Measurements from ENCODE around the gene BABAM2.

The BABAM2 gene

GRCh38 chr2:27890146-27890923, at the start of gene BABAM2, which contains the start of gene RBKS:
BABAM2 (plus strand) TSS chr2:27890729; CDS start chr2:27894557, 3,828 bp downstream.
RBKS (minus strand) TSS chr2:27890387; CDS start chr2:27890345, 42 bp downstream.
- Histone ChIP-seq H3K27me3 (ENCODE audit: control insufficient read depth, insufficient read depth, low read length) (no peaks in the 10 kb centered on the region), H3K9ac (ENCODE audit: low read length) (peak within 1 kb of the TSS; percentile 96), H3K9me3 (ENCODE audit: control insufficient read depth, insufficient read depth, low read depth, low read length) (no peaks in the 10 kb centered on the region), H3K4me1 (ENCODE audit: control insufficient read depth, insufficient read depth, low read length) (no peaks in the 10 kb centered on the region), H3K27ac (ENCODE audit: low read depth, low read length) (peak within 1 kb of the TSS; percentile 86; the same call in 1 of the 2 replicates), H3K4me3 (ENCODE audit: low read depth, low read length) (peak within 1 kb of the TSS; percentile 85), H3K36me3 (ENCODE audit: control insufficient read depth, insufficient read depth, low read length) (no peaks in the 10 kb centered on the region)

GRCh38 chr2:27842894-27843293, 47.6 kb upstream of the BABAM2 start:
- Histone ChIP-seq H3K4me1 (ENCODE audit: control insufficient read depth, insufficient read depth, low read length) (no peaks in the 10 kb centered on the region), H3K27me3 (ENCODE audit: control insufficient read depth, insufficient read depth, low read length) (no peaks in the 10 kb centered on the region), H3K27ac (ENCODE audit: low read depth, low read length) (no peak overlapping the region), H3K36me3 (ENCODE audit: control insufficient read depth, insufficient read depth, low read length) (no peaks in the 10 kb centered on the region), H3K9me3 (ENCODE audit: control insufficient read depth, insufficient read depth, low read depth, low read length) (no peaks in the 10 kb centered on the region), H3K4me3 (ENCODE audit: low read depth, low read length) (no peak overlapping the region), H3K9ac (ENCODE audit: low read length) (no peak overlapping the region)

- Histone ChIP-seq H3K27ac (ENCODE audit: low read depth, low read length) (no peak overlapping the region), H3K4me1 (ENCODE audit: control insufficient read depth, insufficient read depth, low read length) (no peaks in the 10 kb centered on the region)
These were observed 46.5 kb upstream of the BABAM2 start for GRCh38 chr2:27843992-27844391.

GRCh38 chr2:27844821-27845255, 45.7 kb upstream of the BABAM2 start:
- H3K27me3 ChIP-seq (ENCODE audit: control insufficient read depth, insufficient read depth, low read length), result no peaks in the 10 kb centered on the region

More at GRCh38 chr2:27843992-27844391, 46.5 kb upstream of the BABAM2 start:
- no peak overlapping the region for H3K9ac ChIP-seq (ENCODE audit: low read length)
- H3K36me3 ChIP-seq (ENCODE audit: control insufficient read depth, insufficient read depth, low read length), result no peaks in the 10 kb centered on the region
- H3K27me3 ChIP-seq (ENCODE audit: control insufficient read depth, insufficient read depth, low read length), result no peaks in the 10 kb centered on the region
- no peaks in the 10 kb centered on the region for H3K9me3 ChIP-seq (ENCODE audit: control insufficient read depth, insufficient read depth, low read depth, low read length)
- no peak overlapping the region for H3K4me3 ChIP-seq (ENCODE audit: low read depth, low read length)

GRCh38 chr2:27847333-27847732, 43.2 kb upstream of the BABAM2 start:
- no peaks in the 10 kb centered on the region for H3K36me3 ChIP-seq (ENCODE audit: control insufficient read depth, insufficient read depth, low read length)
- no peaks in the 10 kb centered on the region for H3K27me3 ChIP-seq (ENCODE audit: control insufficient read depth, insufficient read depth, low read length)
- H3K9me3 ChIP-seq (ENCODE audit: control insufficient read depth, insufficient read depth, low read depth, low read length), result no peaks in the 10 kb centered on the region
- H3K9ac ChIP-seq (ENCODE audit: low read length), result no peak overlapping the region
- no peak overlapping the region for H3K27ac ChIP-seq (ENCODE audit: low read depth, low read length)
- H3K4me3 ChIP-seq (ENCODE audit: low read depth, low read length), result no peak overlapping the region
- H3K4me1 ChIP-seq (ENCODE audit: control insufficient read depth, insufficient read depth, low read length), result no peaks in the 10 kb centered on the region

More at GRCh38 chr2:27844821-27845255, 45.7 kb upstream of the BABAM2 start:
- Histone ChIP-seq H3K36me3 (ENCODE audit: control insufficient read depth, insufficient read depth, low read length) (no peaks in the 10 kb centered on the region), H3K9ac (ENCODE audit: low read length) (no peak overlapping the region), H3K4me3 (ENCODE audit: low read depth, low read length) (no peak overlapping the region), H3K27ac (ENCODE audit: low read depth, low read length) (no peak overlapping the region), H3K9me3 (ENCODE audit: control insufficient read depth, insufficient read depth, low read depth, low read length) (no peaks in the 10 kb centered on the region), H3K4me1 (ENCODE audit: control insufficient read depth, insufficient read depth, low read length) (no peaks in the 10 kb centered on the region)

- Histone ChIP-seq H3K4me3 (ENCODE audit: low read depth, low read length) (no peak overlapping the region), H3K4me1 (ENCODE audit: control insufficient read depth, insufficient read depth, low read length) (no peaks in the 10 kb centered on the region), H3K36me3 (ENCODE audit: control insufficient read depth, insufficient read depth, low read length) (no peaks in the 10 kb centered on the region), H3K27me3 (ENCODE audit: control insufficient read depth, insufficient read depth, low read length) (no peaks in the 10 kb centered on the region), H3K27ac (ENCODE audit: low read depth, low read length) (no peak overlapping the region), H3K9me3 (ENCODE audit: control insufficient read depth, insufficient read depth, low read depth, low read length) (no peaks in the 10 kb centered on the region), H3K9ac (ENCODE audit: low read length) (no peak overlapping the region)
These were observed 40.8 kb upstream of the BABAM2 start for GRCh38 chr2:27849558-27850205.

GRCh38 chr2:27852691-27853090, 37.8 kb upstream of the BABAM2 start:
- H3K4me1 ChIP-seq (ENCODE audit: control insufficient read depth, insufficient read depth, low read length), result no peaks in the 10 kb centered on the region
- peaks cover 5% of the 10 kb centered on the region; the same call in 1 of the 2 replicates for H3K9me3 ChIP-seq (ENCODE audit: control insufficient read depth, insufficient read depth, low read depth, low read length)
- H3K4me3 ChIP-seq (ENCODE audit: low read depth, low read length), result no peak overlapping the region
- H3K9ac ChIP-seq (ENCODE audit: low read length), result no peak overlapping the region
- no peak overlapping the region for H3K27ac ChIP-seq (ENCODE audit: low read depth, low read length)
- H3K36me3 ChIP-seq (ENCODE audit: control insufficient read depth, insufficient read depth, low read length), result no peaks in the 10 kb centered on the region
- no peaks in the 10 kb centered on the region for H3K27me3 ChIP-seq (ENCODE audit: control insufficient read depth, insufficient read depth, low read length)

- H3K27me3 ChIP-seq (ENCODE audit: control insufficient read depth, insufficient read depth, low read length), result no peaks in the 10 kb centered on the region
- H3K4me1 ChIP-seq (ENCODE audit: control insufficient read depth, insufficient read depth, low read length), result no peaks in the 10 kb centered on the region
- H3K4me3 ChIP-seq (ENCODE audit: low read depth, low read length), result no peak overlapping the region
- H3K9ac ChIP-seq (ENCODE audit: low read length), result no peak overlapping the region
- H3K27ac ChIP-seq (ENCODE audit: low read depth, low read length), result no peak overlapping the region
- H3K9me3 ChIP-seq (ENCODE audit: control insufficient read depth, insufficient read depth, low read depth, low read length), result peaks cover 13% of the 10 kb centered on the region
- H3K36me3 ChIP-seq (ENCODE audit: control insufficient read depth, insufficient read depth, low read length), result no peaks in the 10 kb centered on the region
These were observed 36.2 kb upstream of the BABAM2 start for GRCh38 chr2:27854229-27854862.

- no peaks in the 10 kb centered on the region for H3K4me1 ChIP-seq (ENCODE audit: control insufficient read depth, insufficient read depth, low read length)
- H3K9ac ChIP-seq (ENCODE audit: low read length), result no peak overlapping the region
- H3K9me3 ChIP-seq (ENCODE audit: control insufficient read depth, insufficient read depth, low read depth, low read length), result peaks cover 13% of the 10 kb centered on the region
- peaks cover 2% of the 10 kb centered on the region; the same call in 1 of the 2 replicates for H3K27me3 ChIP-seq (ENCODE audit: control insufficient read depth, insufficient read depth, low read length)
- H3K36me3 ChIP-seq (ENCODE audit: control insufficient read depth, insufficient read depth, low read length), result no peaks in the 10 kb centered on the region
- no peak overlapping the region for H3K4me3 ChIP-seq (ENCODE audit: low read depth, low read length)
- H3K27ac ChIP-seq (ENCODE audit: low read depth, low read length), result no peak overlapping the region
These were observed 35.1 kb upstream of the BABAM2 start for GRCh38 chr2:27855476-27855875.

- no peaks in the 10 kb centered on the region for H3K36me3 ChIP-seq (ENCODE audit: control insufficient read depth, insufficient read depth, low read length)
- H3K9ac ChIP-seq (ENCODE audit: low read length), result no peak overlapping the region
- no peak overlapping the region for H3K4me3 ChIP-seq (ENCODE audit: low read depth, low read length)
- no peak overlapping the region for H3K27ac ChIP-seq (ENCODE audit: low read depth, low read length)
- H3K27me3 ChIP-seq (ENCODE audit: control insufficient read depth, insufficient read depth, low read length), result peaks cover 7% of the 10 kb centered on the region; the same call in 1 of the 2 replicates
- no peaks in the 10 kb centered on the region for H3K4me1 ChIP-seq (ENCODE audit: control insufficient read depth, insufficient read depth, low read length)
- peaks cover 13% of the 10 kb centered on the region for H3K9me3 ChIP-seq (ENCODE audit: control insufficient read depth, insufficient read depth, low read depth, low read length)
These were observed 34.1 kb upstream of the BABAM2 start for GRCh38 chr2:27856386-27856785.

- H3K9ac ChIP-seq (ENCODE audit: low read length), result no peak overlapping the region
- peaks cover 9% of the 10 kb centered on the region; the same call in 1 of the 2 replicates for H3K27me3 ChIP-seq (ENCODE audit: control insufficient read depth, insufficient read depth, low read length)
- no peak overlapping the region for H3K27ac ChIP-seq (ENCODE audit: low read depth, low read length)
- no peak overlapping the region for H3K4me3 ChIP-seq (ENCODE audit: low read depth, low read length)
- no peaks in the 10 kb centered on the region for H3K4me1 ChIP-seq (ENCODE audit: control insufficient read depth, insufficient read depth, low read length)
- no peaks in the 10 kb centered on the region for H3K36me3 ChIP-seq (ENCODE audit: control insufficient read depth, insufficient read depth, low read length)
- peaks cover 13% of the 10 kb centered on the region for H3K9me3 ChIP-seq (ENCODE audit: control insufficient read depth, insufficient read depth, low read depth, low read length)
These were observed 33.6 kb upstream of the BABAM2 start for GRCh38 chr2:27856956-27857355.

All from HUES6 (cell line).